Erythroblast (primary cell): Measurements from ENCODE around the gene RAI2.

Experiments used
- GATA1 ChIP-seq: IDR thresholded peaks from 2 replicates; pipeline ENCODE4 v1.6.1; 2011; ENCODE audit warnings: low read depth, mild to moderate bottlenecking, control low read depth, low read length, moderate library complexity
- POLR2A ChIP-seq: IDR thresholded peaks from 2 replicates; pipeline ENCODE4 v1.6.1; 2011; ENCODE audit warnings: mild to moderate bottlenecking, low read length

- TF ChIP-seq POLR2A (no peak), GATA1 (no peak)
These were observed 15.0 kb upstream of the RAI2 start for GRCh38 chrX:17876135-17876534.
